NB4 (cell line): Measurements from ENCODE around the gene PIWIL4.

ENCODE experiments used
- DNase-seq: peaks from one replicate; pipeline ENCODE4 v3.0.0; 2010; ENCODE audit warnings: low read depth
- H3K4me3 ChIP-seq: one replicate; pipeline ENCODE4 v1.5.1; 2011; ENCODE audit warnings: mild to moderate bottlenecking, low read depth, low read length, moderate library complexity
- CTCF ChIP-seq: IDR thresholded peaks from one replicate; pipeline ENCODE4 v1.5.1; 2012; ENCODE audit warnings: low read depth, low read length
- MAX ChIP-seq: IDR thresholded peaks from 2 replicates; pipeline ENCODE4 v1.6.1; 2011; ENCODE audit warnings: low read depth, low read length
- MYC ChIP-seq: IDR thresholded peaks from 2 replicates; pipeline ENCODE4 v1.6.1; 2011; ENCODE audit warnings: low read depth, low read length
- POLR2A ChIP-seq: IDR thresholded peaks from 2 replicates; pipeline ENCODE4 v1.6.1; 2011; ENCODE audit warnings: mild to moderate bottlenecking; ENCODE audit not compliant: insufficient read length; ENCODE audit errors: extremely low read depth

Gene PIWIL4

GRCh38 chr11:94629741-94630140, 62.6 kb downstream of the PIWIL4 start:
- DNase-seq: no peak
- H3K4me3 ChIP-seq: no peak overlapping the region
- TF ChIP-seq POLR2A: no peak
- no peak for TF ChIP-seq MAX
- no peak for TF ChIP-seq MYC
- TF ChIP-seq CTCF: no peak

GRCh38 chr11:94630221-94630620, 63.1 kb downstream of the PIWIL4 start:
- no peak overlapping the region for H3K4me3 ChIP-seq
- no peak for TF ChIP-seq CTCF
- TF ChIP-seq POLR2A: no peak
- TF ChIP-seq MAX: no peak
- TF ChIP-seq MYC: no peak
- DNase-seq: no peak

GRCh38 chr11:94632356-94632755, 65.2 kb downstream of the PIWIL4 start:
- H3K4me3 ChIP-seq: no peak overlapping the region
- TF ChIP-seq CTCF (no peak), MAX (no peak), MYC (no peak)
- no peak for DNase-seq

GRCh38 chr11:94635072-94635471, 67.9 kb downstream of the PIWIL4 start:
- TF ChIP-seq MAX (no peak), POLR2A (no peak), MYC (no peak), CTCF (no peak)
- no peak overlapping the region for H3K4me3 ChIP-seq
- no peak for DNase-seq

GRCh38 chr11:94636388-94636949, 69.3 kb downstream of the PIWIL4 start:
- H3K4me3 ChIP-seq: no peak overlapping the region
- no peak for TF ChIP-seq POLR2A
- TF ChIP-seq CTCF: no peak
- no peak for TF ChIP-seq MAX
- TF ChIP-seq MYC: no peak
- DNase-seq: no peak
